HUES64 (cell line): Measurements from ENCODE around the gene COL15A1.

Experiments used
- H3K27ac ChIP-seq: 2 replicates; pipeline ENCODE4 v1.7.0; 2013; ENCODE audit warnings: low read depth, low read length, inconsistent platforms
- H3K27me3 ChIP-seq: 2 replicates; pipeline ENCODE4 v1.6.1; 2013; ENCODE audit warnings: mild to moderate bottlenecking, low read length; ENCODE audit not compliant: insufficient read depth
- H3K36me3 ChIP-seq: 2 replicates; pipeline ENCODE4 v1.6.1; 2013; ENCODE audit warnings: mild to moderate bottlenecking, low read length; ENCODE audit not compliant: insufficient read depth
- H3K4me1 ChIP-seq: 2 replicates; pipeline ENCODE4 v1.6.1; 2013; ENCODE audit warnings: mild to moderate bottlenecking, low read length, moderate library complexity; ENCODE audit not compliant: insufficient read depth
- H3K4me3 ChIP-seq: 2 replicates; pipeline ENCODE4 v1.5.1; 2013; ENCODE audit warnings: mild to moderate bottlenecking, low read length, moderate library complexity
- H3K9ac ChIP-seq: 2 replicates; pipeline ENCODE4 v1.6.1; 2013; ENCODE audit warnings: mild to moderate bottlenecking, low read depth, low read length
- H3K9me3 ChIP-seq: 2 replicates; pipeline ENCODE4 v1.6.1; 2013; ENCODE audit warnings: low read depth, low read length; ENCODE audit not compliant: insufficient read depth
- WGBS: fragments of 150-250, 120-280 bp; methylation state at CpG from one replicate; pipeline ENCODE4 v1.1.7; 2013; ENCODE audit warnings: missing lambda C conversion rate; 5-methylcytosine and 5-hydroxymethylcytosine counted together

COL15A1 gene

GRCh38 chr9:98972716-98973115 is 29.0 kb downstream of the COL15A1 start:
- Histone ChIP-seq H3K9ac (no peak overlapping the region), H3K9me3 (no peaks in the 10 kb centered on the region), H3K27ac (no peak overlapping the region), H3K36me3 (no peaks in the 10 kb centered on the region), H3K4me3 (no peak overlapping the region), H3K4me1 (peaks cover 15% of the 10 kb centered on the region), H3K27me3 (peaks cover 43% of the 10 kb centered on the region)
- 77% methylated on average over 3 of the region's 3 CpGs for WGBS

- Histone ChIP-seq H3K27me3 (peaks cover 45% of the 10 kb centered on the region), H3K9me3 (no peaks in the 10 kb centered on the region), H3K9ac (no peak overlapping the region), H3K4me3 (no peak overlapping the region), H3K36me3 (no peaks in the 10 kb centered on the region), H3K27ac (no peak overlapping the region), H3K4me1 (peaks cover 19% of the 10 kb centered on the region)
- WGBS: 91% methylated on average over 9 of the region's 9 CpGs
Observed at GRCh38 chr9:98973171-98973570, 29.5 kb downstream of the COL15A1 start.

GRCh38 chr9:98973576-98973975 is 29.9 kb downstream of the COL15A1 start:
- H3K9me3 ChIP-seq: no peaks in the 10 kb centered on the region
- H3K4me1 ChIP-seq: peaks cover 22% of the 10 kb centered on the region
- H3K4me3 ChIP-seq: no peak overlapping the region
- no peak overlapping the region for H3K9ac ChIP-seq
- no peaks in the 10 kb centered on the region for H3K36me3 ChIP-seq
- H3K27ac ChIP-seq: no peak overlapping the region
- WGBS: 89% methylated on average over 6 of the region's 6 CpGs
- H3K27me3 ChIP-seq: peaks cover 45% of the 10 kb centered on the region

GRCh38 chr9:98974106-98974505 is 30.4 kb downstream of the COL15A1 start:
- peaks cover 27% of the 10 kb centered on the region for H3K4me1 ChIP-seq
- H3K4me3 ChIP-seq: no peak overlapping the region
- no peaks in the 10 kb centered on the region for H3K9me3 ChIP-seq
- H3K36me3 ChIP-seq: no peaks in the 10 kb centered on the region
- H3K27ac ChIP-seq: no peak overlapping the region
- WGBS: 91% methylated on average over 6 of the region's 6 CpGs
- peaks cover 45% of the 10 kb centered on the region for H3K27me3 ChIP-seq
- H3K9ac ChIP-seq: no peak overlapping the region

- Histone ChIP-seq H3K9ac (no peak overlapping the region), H3K27me3 (peaks cover 45% of the 10 kb centered on the region), H3K36me3 (no peaks in the 10 kb centered on the region), H3K27ac (no peak overlapping the region), H3K9me3 (no peaks in the 10 kb centered on the region), H3K4me1 (peaks cover 28% of the 10 kb centered on the region), H3K4me3 (no peak overlapping the region)
- whole genome bisulfite sequencing: 71% methylated on average over 10 of the region's 10 CpGs
Observed at GRCh38 chr9:98974554-98974953, 30.8 kb downstream of the COL15A1 start.

GRCh38 chr9:98974994-98975712 is 31.4 kb downstream of the COL15A1 start:
- Histone ChIP-seq H3K27ac (no peak overlapping the region), H3K4me1 (peaks cover 27% of the 10 kb centered on the region), H3K9ac (no peak overlapping the region), H3K4me3 (peak overlapping the region; percentile 20), H3K36me3 (no peaks in the 10 kb centered on the region), H3K9me3 (no peaks in the 10 kb centered on the region), H3K27me3 (peaks cover 45% of the 10 kb centered on the region)
- WGBS: 21% methylated on average over 33 of the region's 33 CpGs

GRCh38 chr9:98975838-98976237 is 32.1 kb downstream of the COL15A1 start:
- Histone ChIP-seq H3K27me3 (peaks cover 45% of the 10 kb centered on the region), H3K9me3 (no peaks in the 10 kb centered on the region), H3K36me3 (no peaks in the 10 kb centered on the region), H3K27ac (no peak overlapping the region), H3K9ac (no peak overlapping the region), H3K4me3 (no peak overlapping the region), H3K4me1 (peaks cover 27% of the 10 kb centered on the region)
- WGBS: 86% methylated on average over 3 of the region's 3 CpGs

GRCh38 chr9:98977246-98977714 is 33.6 kb downstream of the COL15A1 start:
- Histone ChIP-seq H3K27ac (no peak overlapping the region), H3K4me1 (peaks cover 16% of the 10 kb centered on the region), H3K9ac (no peak overlapping the region), H3K36me3 (no peaks in the 10 kb centered on the region), H3K27me3 (peaks cover 45% of the 10 kb centered on the region), H3K4me3 (no peak overlapping the region), H3K9me3 (no peaks in the 10 kb centered on the region)
- WGBS: 92% methylated on average over 9 of the region's 9 CpGs

GRCh38 chr9:98977813-98978212 is 34.1 kb downstream of the COL15A1 start:
- 94% methylated on average over 3 of the region's 3 CpGs for WGBS
- no peak overlapping the region for H3K9ac ChIP-seq
- H3K36me3 ChIP-seq: no peaks in the 10 kb centered on the region

GRCh38 chr9:98978231-98978681 is 34.5 kb downstream of the COL15A1 start:
- H3K9me3 ChIP-seq: no peaks in the 10 kb centered on the region
- peaks cover 40% of the 10 kb centered on the region for H3K27me3 ChIP-seq
- peak overlapping the region; percentile 39; the same call in 1 of the 2 replicates for H3K27ac ChIP-seq
- no peaks in the 10 kb centered on the region for H3K36me3 ChIP-seq
- H3K9ac ChIP-seq: no peak overlapping the region
- peaks cover 16% of the 10 kb centered on the region for H3K4me1 ChIP-seq
- no peak overlapping the region for H3K4me3 ChIP-seq
- 21% methylated on average over 5 of the region's 5 CpGs for WGBS

More at GRCh38 chr9:98977813-98978212, 34.1 kb downstream of the COL15A1 start:
- no peak overlapping the region for H3K4me3 ChIP-seq
- H3K9me3 ChIP-seq: no peaks in the 10 kb centered on the region
- H3K27ac ChIP-seq: peak overlapping the region; percentile 39; the same call in 1 of the 2 replicates
- H3K27me3 ChIP-seq: peaks cover 45% of the 10 kb centered on the region
- H3K4me1 ChIP-seq: peaks cover 16% of the 10 kb centered on the region

- 88% methylated on average over 5 of the region's 5 CpGs for WGBS
- no peaks in the 10 kb centered on the region for H3K36me3 ChIP-seq
- peaks cover 16% of the 10 kb centered on the region for H3K4me1 ChIP-seq
- no peak overlapping the region for H3K9ac ChIP-seq
- H3K27ac ChIP-seq: no peak overlapping the region
- H3K9me3 ChIP-seq: no peaks in the 10 kb centered on the region
- H3K4me3 ChIP-seq: no peak overlapping the region
- peaks cover 22% of the 10 kb centered on the region for H3K27me3 ChIP-seq
Observed at GRCh38 chr9:98980291-98980690, 36.6 kb downstream of the COL15A1 start.
